CD14-positive monocyte (primary cell): ENCODE data around the gene SNRNP27. TPM values are rescaled to one million over a fixed set of nuclear protein-coding genes. Genes with fewer than 3 reads are reported as not detected.

Source experiments
- DNase-seq, 3 donors: peaks; one replicate each; pipeline ENCODE4 v3.0.0-alpha.2; 2011 to 2022
- H2AFZ ChIP-seq: 2 replicates; pipeline ENCODE4 v1.6.0; 2012; ENCODE audit warnings: mild to moderate bottlenecking, low read depth, low read length, inconsistent platforms; ENCODE audit not compliant: insufficient read depth, poor library complexity, severe bottlenecking
- H3K27ac ChIP-seq, 2 donors: 1 replicate in 1 of 2; 2 replicates in 1 of 2; pipeline ENCODE4 v1.5.1; 2012 to 2013; ENCODE audit warnings: low read length in 2 of 2, control low read depth in 1 of 2, inconsistent platforms in 1 of 2, low read depth in 1 of 2, mild to moderate bottlenecking in 1 of 2
- H3K27me3 ChIP-seq, 2 donors: one replicate each; pipeline versions ENCODE4 v1.6.0 to v1.6.1; 2011 to 2013; ENCODE audit warnings: low read length in 2 of 2; ENCODE audit not compliant: control insufficient read depth in 2 of 2, insufficient read depth in 2 of 2
- H3K36me3 ChIP-seq, 2 donors: replicated peaks in 1 of 2; 1 replicate in 1 of 2; 2 replicates in 1 of 2; pipeline versions ENCODE4 v1.5.1 to v1.6.1; 2012 to 2013; ENCODE audit warnings: low read length in 2 of 2, control low read depth in 1 of 2, inconsistent platforms in 1 of 2, mild to moderate bottlenecking in 1 of 2; ENCODE audit not compliant: insufficient read depth in 2 of 2, control insufficient read depth in 1 of 2
- H3K4me1 ChIP-seq, 2 donors: 1 replicate in 1 of 2; 2 replicates in 1 of 2; pipeline versions ENCODE4 v1.5.1 to v1.6.1; 2012 to 2013; ENCODE audit warnings: low read length in 2 of 2, control low read depth in 1 of 2, inconsistent platforms in 1 of 2, mild to moderate bottlenecking in 1 of 2, moderate library complexity in 1 of 2; ENCODE audit not compliant: insufficient read depth in 2 of 2, control insufficient read depth in 1 of 2
- H3K4me2 ChIP-seq: replicated peaks from 2 replicates; pipeline ENCODE3; 2012; ENCODE audit warnings: low read length, moderate library complexity, mild to moderate bottlenecking; ENCODE audit not compliant: poor library complexity, severe bottlenecking; ENCODE audit errors: extremely low read depth
- H3K4me3 ChIP-seq, 3 experiments: fragments of 200-600 bp in 1 of 3; sonication (generic) in 1 of 3; replicated peaks in 1 of 3; 1 replicate in 2 of 3; 2 replicates in 1 of 3; pipeline ENCODE4 v1.5.1; 2011 to 2013; ENCODE audit warnings: low read length in 3 of 3, mild to moderate bottlenecking in 3 of 3, control low read depth in 2 of 3, low read depth in 2 of 3, inconsistent platforms in 1 of 3, moderate library complexity in 1 of 3
- H3K79me2 ChIP-seq: 2 replicates; pipeline ENCODE4 v1.6.0; 2012; ENCODE audit warnings: mild to moderate bottlenecking, control low read depth, inconsistent platforms, low read length, moderate library complexity; ENCODE audit not compliant: insufficient read depth
- H3K9ac ChIP-seq: 2 replicates; pipeline ENCODE4 v1.6.0; 2017; ENCODE audit warnings: low read length, mild to moderate bottlenecking; ENCODE audit not compliant: insufficient read depth, poor library complexity, severe bottlenecking
- H3K9me3 ChIP-seq, 2 donors: replicated peaks in 1 of 2; 1 replicate in 1 of 2; 2 replicates in 1 of 2; pipeline versions ENCODE4 v1.5.1 to v1.6.1; 2012 to 2013; ENCODE audit warnings: low read length in 2 of 2, control low read depth in 1 of 2; ENCODE audit not compliant: control insufficient read depth in 1 of 2, insufficient read depth in 1 of 2
- H4K20me1 ChIP-seq: 2 replicates; pipeline ENCODE4 v1.6.0; 2012; ENCODE audit warnings: mild to moderate bottlenecking, low read length, control low read depth, moderate library complexity; ENCODE audit not compliant: insufficient read depth
- H3K27ac Mint-ChIP-seq, 7 donors: one replicate each; pipeline ENCODE4 v1.8.0; 2020; ENCODE audit warnings: mild to moderate bottlenecking in 7 of 7, mixed read lengths in 7 of 7, moderate library complexity in 6 of 7, inconsistent platforms in 2 of 7
- H3K27me3 Mint-ChIP-seq, 3 donors: one replicate each; pipeline ENCODE4 v1.8.0; 2021 to 2022; ENCODE audit warnings: low read depth in 3 of 3, mild to moderate bottlenecking in 3 of 3, mixed read lengths in 3 of 3, moderate library complexity in 3 of 3, inconsistent platforms in 1 of 3
- H3K36me3 Mint-ChIP-seq, 2 donors: one replicate each; pipeline ENCODE4 v1.8.0; 2020; ENCODE audit warnings: mixed read lengths in 2 of 2, inconsistent platforms in 1 of 2, mild to moderate bottlenecking in 1 of 2
- H3K4me1 Mint-ChIP-seq: one replicate; pipeline ENCODE4 v1.8.0; 2020; ENCODE audit warnings: mild to moderate bottlenecking, mixed read lengths
- H3K4me3 Mint-ChIP-seq, 2 donors: one replicate each; pipeline ENCODE4 v1.8.0; 2020; ENCODE audit warnings: mild to moderate bottlenecking in 2 of 2, mixed read lengths in 2 of 2, moderate library complexity in 1 of 2
- H3K9me3 Mint-ChIP-seq, 7 donors: one replicate each; pipeline ENCODE4 v1.8.0; 2020 to 2022; ENCODE audit warnings: mixed read lengths in 7 of 7, mild to moderate bottlenecking in 6 of 7, moderate library complexity in 6 of 7, inconsistent platforms in 2 of 7
- CTCF ChIP-seq: fragments of 200-600 bp; IDR thresholded peaks from one replicate; pipeline ENCODE4 v1.8.0; 2022; ENCODE audit warnings: antibody characterized with exemption, mild to moderate bottlenecking
- WGBS: methylation state at CpG from one replicate; pipeline ENCODE4 v1.1.5; 2013; ENCODE audit warnings: missing lambda C conversion rate; ENCODE audit not compliant: insufficient coverage; 5-methylcytosine and 5-hydroxymethylcytosine counted together
- intact Hi-C, 2 donors: fragments of 100-400 bp; cut with micrococcal nuclease; formaldehyde crosslinking; loops; one replicate each; pipeline versions ENCODE4 v1.15.0 to v1.15.1; 2023
- polyA plus RNA-seq, 3 donors: library from polyadenylated mRNA; depleted of rRNA in 1 of 3; unstranded in 2 of 3; stranded (reverse) in 1 of 3; fragments of 300-500 nt in 2 of 3; fragments of >200 nt in 1 of 3; fragmentation: Illumina TruSeq in 2 of 3; gene quantifications; 1 replicate in 2 of 3; 2 replicates in 1 of 3; pipeline ENCODE4 v1.2.3, GENCODE V29; 2012 to 2021

SNRNP27 gene
- polyA plus RNA-seq, 3 donors: 15.6 to 54.8 (median 47.4) TPM

- intact Hi-C loops: loop anchor here in 1 of 2 donors (5.0 kb wide), 1 partner anchor 52 kb away; no protein-coding TSS in a partner anchor
- Histone ChIP-seq H3K9ac (no peak overlapping the region), H3K9me3 (no peaks in the 10 kb centered on the region), H3K4me1 (peaks cover 57 to 71% of the 10 kb centered on the region in 2 donors), H3K27me3 (no peaks in the 10 kb centered on the region), H4K20me1 (peaks cover 66% of the 10 kb centered on the region), H3K4me2 (no peak overlapping the region), H3K79me2 (peaks cover 79% of the 10 kb centered on the region), H3K36me3 (peaks cover 58 to 63% of the 10 kb centered on the region in 2 donors), H2AFZ (no peak overlapping the region), H3K4me3 (no peak overlapping the region), H3K27ac (peak overlapping the region in 1 of 2 donors; percentile 94)
- TF ChIP-seq CTCF: no peak
- 98% methylated on average over 5 of the region's 5 CpGs for WGBS
- no peak for DNase-seq
- Mint-ChIP-seq H3K4me3 (no peak overlapping the region), H3K36me3 (peaks cover 75% of the 10 kb centered on the region in 2 donors), H3K27ac (peak overlapping the region; percentile 6 to 94 (median 75)), H3K9me3 (peaks cover 0 to 1% (median 0%) of the 10 kb centered on the region in 7 donors), H3K4me1 (peaks cover 63% of the 10 kb centered on the region), H3K27me3 (no peaks in the 10 kb centered on the region)
Measured at GRCh38 chr2:69935011-69935410, 41.3 kb downstream of the SNRNP27 start.

GRCh38 chr2:69936906-69937305, 43.1 kb downstream of the SNRNP27 start:
- peaks cover 79% of the 10 kb centered on the region for H3K79me2 ChIP-seq
- no peaks in the 10 kb centered on the region for H3K27me3 ChIP-seq
- H3K36me3 ChIP-seq: peaks cover 69 to 73% of the 10 kb centered on the region in 2 donors
- no peak overlapping the region for H3K4me3 Mint-ChIP-seq
- H3K9me3 Mint-ChIP-seq: peaks cover 0 to under 1% (median 0%) of the 10 kb centered on the region in 7 donors
- TF ChIP-seq CTCF: no peak
- peak in 2 of 3 donors; percentile 61 to 69 for DNase-seq
- H3K9ac ChIP-seq: peak overlapping the region; percentile 17
- H4K20me1 ChIP-seq: peaks cover 66% of the 10 kb centered on the region
- H3K4me1 Mint-ChIP-seq: peaks cover 47% of the 10 kb centered on the region
- H2AFZ ChIP-seq: no peak overlapping the region
- H3K27ac ChIP-seq: peak overlapping the region; percentile 24 to 94
- WGBS: 42% methylated on average over 10 of the region's 11 CpGs
- peak overlapping the region; percentile 38 to 86 (median 79) for H3K27ac Mint-ChIP-seq
- no peak overlapping the region for H3K4me2 ChIP-seq
- peaks cover 79 to 83% of the 10 kb centered on the region in 2 donors for H3K36me3 Mint-ChIP-seq
- no peaks in the 10 kb centered on the region for H3K27me3 Mint-ChIP-seq
- intact Hi-C loops: loop anchor here in 1 of 2 donors (5.0 kb wide), 1 partner anchor 50 kb away; no protein-coding TSS in a partner anchor
- H3K9me3 ChIP-seq: no peaks in the 10 kb centered on the region
- H3K4me1 ChIP-seq: peaks cover 41 to 52% of the 10 kb centered on the region in 2 donors
- no peak overlapping the region for H3K4me3 ChIP-seq
